Measurements from ENCODE around the gene MIGA1.

- TF ChIP-seq CTCF (IDR thresholded peaks at IDR 0.05; ENCODE audit: low read depth, low read length), result no peak
- TF ChIP-seq EZH2phosphoT487 (IDR thresholded peaks at IDR 0.05; ENCODE audit: low read depth), result no peak
These were observed 38.1 kb downstream of the MIGA1 start for GRCh38 chr1:77817368-77818209.

All from OCI-LY3 (cell line).